Astrocyte (in vitro differentiated cells and primary cell): ENCODE data around the gene STK4. TPM values are rescaled to one million over a fixed set of nuclear protein-coding genes. Genes with fewer than 3 reads are reported as not detected.

ENCODE experiments used
- DNase-seq: peaks from one replicate; pipeline ENCODE4 v3.0.0-alpha.2; 2010; ENCODE audit warnings: low read depth
- FAIRE-seq: peaks from 2 replicates; lab custom pipeline; 2011; peaks lifted over from hg19 to GRCh38; lab: Jason Lieb, UNC
- H2AFZ ChIP-seq: 2 replicates; pipeline ENCODE4 v1.6.0; 2012; ENCODE audit warnings: low read depth, low read length, inconsistent platforms
- H3K27ac ChIP-seq: 2 replicates; pipeline ENCODE4 v1.5.1; 2011; ENCODE audit warnings: low read depth, low read length, inconsistent platforms
- H3K27me3 ChIP-seq: 2 replicates; pipeline ENCODE4 v1.6.0; 2011; ENCODE audit warnings: low read length, inconsistent platforms; ENCODE audit not compliant: insufficient read depth
- H3K36me3 ChIP-seq: 2 replicates; pipeline ENCODE4 v1.5.1; 2011; ENCODE audit warnings: low read length, inconsistent platforms; ENCODE audit not compliant: insufficient read depth
- H3K4me1 ChIP-seq: 2 replicates; pipeline ENCODE4 v1.5.1; 2011; ENCODE audit warnings: low read length, inconsistent platforms; ENCODE audit not compliant: insufficient read depth
- H3K4me2 ChIP-seq: 2 replicates; pipeline ENCODE4 v1.6.0; 2012; ENCODE audit warnings: low read length, inconsistent platforms
- H3K4me3 ChIP-seq: 2 replicates; pipeline ENCODE4 v1.5.1; 2011; ENCODE audit warnings: low read depth, mild to moderate bottlenecking, low read length, inconsistent platforms; ENCODE audit not compliant: insufficient read depth
- H3K79me2 ChIP-seq: 2 replicates; pipeline ENCODE4 v1.6.0; 2012; ENCODE audit warnings: mild to moderate bottlenecking, low read length, inconsistent platforms; ENCODE audit not compliant: insufficient read depth
- H3K9ac ChIP-seq: 2 replicates; pipeline ENCODE4 v1.6.0; 2012; ENCODE audit warnings: mild to moderate bottlenecking, low read length, inconsistent platforms
- H3K9me3 ChIP-seq: 2 replicates; pipeline ENCODE4 v1.5.1; 2012; ENCODE audit warnings: low read depth, mild to moderate bottlenecking, low read length, inconsistent platforms; ENCODE audit not compliant: insufficient read depth
- H4K20me1 ChIP-seq: 2 replicates; pipeline ENCODE4 v1.6.0; 2012; ENCODE audit warnings: low read length, inconsistent platforms; ENCODE audit not compliant: insufficient read depth
- H3K27ac Mint-ChIP-seq: one replicate; pipeline ENCODE4 v1.8.0; 2021; ENCODE audit warnings: mild to moderate bottlenecking, mixed read lengths; ENCODE audit not compliant: unreplicated experiment
- H3K27me3 Mint-ChIP-seq: one replicate; pipeline ENCODE4 v1.8.0; 2021; ENCODE audit warnings: low read depth, mixed read lengths; ENCODE audit not compliant: unreplicated experiment
- H3K36me3 Mint-ChIP-seq: one replicate; pipeline ENCODE4 v1.8.0; 2021; ENCODE audit warnings: low read depth, mixed read lengths; ENCODE audit not compliant: unreplicated experiment
- H3K4me1 Mint-ChIP-seq: one replicate; pipeline ENCODE4 v1.8.0; 2021; ENCODE audit warnings: low read depth, mixed read lengths; ENCODE audit not compliant: unreplicated experiment
- H3K4me3 Mint-ChIP-seq: one replicate; pipeline ENCODE4 v1.8.0; 2021; ENCODE audit warnings: mild to moderate bottlenecking, moderate library complexity, mixed read lengths; ENCODE audit not compliant: unreplicated experiment
- H3K9me3 Mint-ChIP-seq: one replicate; pipeline ENCODE4 v1.8.0; 2021; ENCODE audit warnings: mild to moderate bottlenecking, mixed read lengths; ENCODE audit not compliant: unreplicated experiment
- EZH2 ChIP-seq: IDR thresholded peaks from 2 replicates; pipeline ENCODE4 v1.6.1; 2012; ENCODE audit warnings: mild to moderate bottlenecking, low read length, inconsistent platforms; ENCODE audit not compliant: insufficient read depth
- total RNA-seq: library from RNA; stranded (reverse); gene quantifications from 2 replicates; pipeline ENCODE4 v1.2.1, GENCODE V29; 2021
- TF ChIP-seq, protein P1 (sequence below): IDR thresholded peaks from 2 replicates; pipeline ENCODE4 v1.5.1; 2011; ENCODE audit warnings: low read depth, mild to moderate bottlenecking, inconsistent platforms, low read length, moderate library complexity; ENCODE audit not compliant: insufficient read depth

The STK4 gene
- total RNA-seq, 1 donor from 2014 or later, result 41.4 TPM

DNA sequence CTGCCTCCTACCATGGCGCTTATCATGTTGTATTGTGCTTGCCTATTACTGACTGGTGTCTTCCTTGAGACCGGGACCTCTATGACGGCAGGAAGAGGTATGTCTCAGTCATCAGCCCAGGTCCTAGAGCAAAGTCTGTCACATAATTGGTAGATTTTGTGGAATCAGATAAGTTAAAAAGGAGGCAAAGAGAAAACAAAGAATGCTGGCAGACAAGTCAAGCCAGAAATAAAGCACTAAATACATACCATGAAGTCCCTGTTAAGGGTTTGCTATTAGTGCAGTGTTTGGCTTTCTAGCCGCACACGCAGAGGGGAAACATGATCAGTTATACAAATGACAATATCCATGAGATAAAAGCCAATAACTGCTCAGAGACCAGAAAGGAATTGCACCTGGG is 12.1 kb upstream of the STK4 start:
- Histone ChIP-seq H3K4me2 (no peak overlapping the region), H3K4me3 (no peak overlapping the region), H3K79me2 (peaks cover 66% of the 10 kb centered on the region), H2AFZ (no peak overlapping the region), H3K27me3 (no peaks in the 10 kb centered on the region), H3K4me1 (peaks cover 11% of the 10 kb centered on the region), H3K27ac (no peak overlapping the region), H4K20me1 (peaks cover 75% of the 10 kb centered on the region), H3K36me3 (peaks cover 71% of the 10 kb centered on the region), H3K9ac (no peak overlapping the region), H3K9me3 (no peaks in the 10 kb centered on the region)
- no peak overlapping the region for H3K4me3 Mint-ChIP-seq
- TF ChIP-seq EZH2, result no peak
- TF ChIP-seq, protein P1, sequence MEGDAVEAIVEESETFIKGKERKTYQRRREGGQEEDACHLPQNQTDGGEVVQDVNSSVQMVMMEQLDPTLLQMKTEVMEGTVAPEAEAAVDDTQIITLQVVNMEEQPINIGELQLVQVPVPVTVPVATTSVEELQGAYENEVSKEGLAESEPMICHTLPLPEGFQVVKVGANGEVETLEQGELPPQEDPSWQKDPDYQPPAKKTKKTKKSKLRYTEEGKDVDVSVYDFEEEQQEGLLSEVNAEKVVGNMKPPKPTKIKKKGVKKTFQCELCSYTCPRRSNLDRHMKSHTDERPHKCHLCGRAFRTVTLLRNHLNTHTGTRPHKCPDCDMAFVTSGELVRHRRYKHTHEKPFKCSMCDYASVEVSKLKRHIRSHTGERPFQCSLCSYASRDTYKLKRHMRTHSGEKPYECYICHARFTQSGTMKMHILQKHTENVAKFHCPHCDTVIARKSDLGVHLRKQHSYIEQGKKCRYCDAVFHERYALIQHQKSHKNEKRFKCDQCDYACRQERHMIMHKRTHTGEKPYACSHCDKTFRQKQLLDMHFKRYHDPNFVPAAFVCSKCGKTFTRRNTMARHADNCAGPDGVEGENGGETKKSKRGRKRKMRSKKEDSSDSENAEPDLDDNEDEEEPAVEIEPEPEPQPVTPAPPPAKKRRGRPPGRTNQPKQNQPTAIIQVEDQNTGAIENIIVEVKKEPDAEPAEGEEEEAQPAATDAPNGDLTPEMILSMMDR, result no peak
- FAIRE-seq (no peak), DNase-seq (no peak)
- no peaks in the 10 kb centered on the region for H3K27me3 Mint-ChIP-seq
- peaks cover 11% of the 10 kb centered on the region for H3K4me1 Mint-ChIP-seq
- H3K27ac Mint-ChIP-seq, result no peak overlapping the region
- H3K9me3 Mint-ChIP-seq, result no peaks in the 10 kb centered on the region
- H3K36me3 Mint-ChIP-seq, result peaks cover 42% of the 10 kb centered on the region

DNA sequence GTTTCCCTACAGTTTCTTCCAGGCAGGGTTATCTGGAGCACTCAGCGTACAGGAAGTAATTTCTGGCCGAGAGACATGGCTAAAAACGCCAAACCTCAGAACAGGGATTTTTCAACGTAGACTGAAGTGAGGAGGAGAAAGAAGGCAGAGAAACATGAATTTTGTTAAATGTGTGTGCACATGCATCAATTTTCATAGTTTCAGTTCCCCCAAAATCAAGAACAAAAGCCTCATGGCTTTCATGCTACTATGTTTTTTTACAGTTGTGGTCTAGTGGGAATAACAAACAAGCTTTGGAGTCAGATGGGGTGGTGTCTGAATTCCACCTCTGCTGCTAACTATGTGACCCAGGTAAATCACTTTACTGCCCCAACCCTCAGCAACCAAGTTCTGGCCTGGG is 11.0 kb upstream of the STK4 start:
- TF ChIP-seq, protein P1, result no peak
- no peak for TF ChIP-seq EZH2
- H3K9ac ChIP-seq, result no peak overlapping the region
- H3K9me3 ChIP-seq, result no peaks in the 10 kb centered on the region
- peaks cover 60% of the 10 kb centered on the region for H3K36me3 ChIP-seq
- DNase-seq (no peak), FAIRE-seq (no peak)
- Mint-ChIP-seq H3K4me1 (peaks cover 11% of the 10 kb centered on the region), H3K4me3 (no peak overlapping the region), H3K9me3 (no peaks in the 10 kb centered on the region), H3K27me3 (no peaks in the 10 kb centered on the region), H3K27ac (no peak overlapping the region), H3K36me3 (peaks cover 42% of the 10 kb centered on the region)
- peaks cover 72% of the 10 kb centered on the region for H3K79me2 ChIP-seq
- no peaks in the 10 kb centered on the region for H3K27me3 ChIP-seq
- no peak overlapping the region for H3K4me3 ChIP-seq
- H3K4me1 ChIP-seq, result peaks cover 17% of the 10 kb centered on the region
- H3K4me2 ChIP-seq, result no peak overlapping the region
- H3K27ac ChIP-seq, result no peak overlapping the region
- H2AFZ ChIP-seq, result no peak overlapping the region
- peaks cover 78% of the 10 kb centered on the region for H4K20me1 ChIP-seq

DNA sequence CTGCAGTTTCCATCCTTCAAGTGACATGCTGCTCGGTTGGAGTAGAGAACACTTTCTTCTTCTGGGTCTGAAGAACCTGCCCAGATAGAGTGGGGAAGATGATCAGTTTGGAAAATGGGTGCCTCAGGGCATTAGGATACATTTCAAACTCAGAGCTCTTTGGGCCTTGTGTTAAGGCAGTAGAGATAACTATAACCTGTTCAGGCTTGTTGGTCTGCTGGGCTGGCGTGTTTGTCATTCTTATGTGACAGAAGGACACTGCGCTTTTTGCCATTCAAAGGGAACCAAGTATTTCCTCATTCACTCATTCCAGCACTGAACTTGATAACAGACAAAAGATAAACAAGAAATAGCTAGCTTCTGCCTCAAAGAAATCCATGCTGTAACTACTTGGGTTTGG is 9.9 kb upstream of the STK4 start:
- Histone ChIP-seq H2AFZ (no peak overlapping the region), H3K9ac (no peak overlapping the region), H3K27ac (no peak overlapping the region), H3K36me3 (peaks cover 49% of the 10 kb centered on the region), H3K27me3 (no peaks in the 10 kb centered on the region), H4K20me1 (peaks cover 72% of the 10 kb centered on the region), H3K9me3 (no peaks in the 10 kb centered on the region), H3K79me2 (peaks cover 68% of the 10 kb centered on the region), H3K4me2 (no peak overlapping the region), H3K4me1 (peaks cover 26% of the 10 kb centered on the region), H3K4me3 (no peak overlapping the region)
- Mint-ChIP-seq H3K27ac (no peak overlapping the region), H3K36me3 (peaks cover 41% of the 10 kb centered on the region), H3K27me3 (no peaks in the 10 kb centered on the region), H3K4me3 (no peak overlapping the region), H3K9me3 (no peaks in the 10 kb centered on the region), H3K4me1 (peaks cover 20% of the 10 kb centered on the region)
- FAIRE-seq (no peak), DNase-seq (no peak)
- TF ChIP-seq, protein P1, result no peak
- no peak for TF ChIP-seq EZH2
